Uterus (tissue), 4 donors: ENCODE results near the gene LCE3B. TPM values are rescaled to one million over a fixed set of nuclear protein-coding genes. Genes with fewer than 3 reads are reported as not detected.
"Not testable (repeated sequence)": the region's sequence is repeated elsewhere in the genome, so short reads cannot be mapped to it uniquely, and the experiment has no call there.

Experiments
- DNase-seq, 2 donors: peaks; one replicate each; pipeline ENCODE4 v3.0.0-alpha.2; 2019 to 2020
- H3K27ac ChIP-seq, 2 donors: fragments of 200-600 bp; sonication (generic); 1 replicate in 1 of 2; 2 replicates in 1 of 2; pipeline ENCODE4 v1.5.1; 2016 to 2018
- H3K27me3 ChIP-seq, 2 donors: fragments of 200-600 bp; sonication (generic); one replicate each; pipeline ENCODE4 v1.5.1; 2018 to 2019; ENCODE audit warnings: control low read depth in 1 of 2
- H3K36me3 ChIP-seq, 2 donors: fragments of 200-600 bp; sonication (generic); one replicate each; pipeline ENCODE4 v1.5.1; 2019; ENCODE audit warnings: control low read depth in 1 of 2
- H3K4me1 ChIP-seq, 2 donors: fragments of 200-600 bp; sonication (generic); one replicate each; pipeline ENCODE4 v1.5.1; 2018 to 2019; ENCODE audit warnings: control low read depth in 1 of 2
- H3K4me3 ChIP-seq, 2 donors: fragments of 200-600 bp; sonication (generic); 1 replicate in 1 of 2; 2 replicates in 1 of 2; pipeline ENCODE4 v1.5.1; 2018 to 2019; ENCODE audit warnings: mild to moderate bottlenecking in 1 of 2
- H3K9me3 ChIP-seq, 2 donors: fragments of 200-600 bp; sonication (generic); one replicate each; pipeline ENCODE4 v1.5.1; 2019; ENCODE audit warnings: control low read depth in 1 of 2
- POLR2A ChIP-seq, 2 donors: fragments of 450-650 bp; IDR thresholded peaks; one replicate each; pipeline ENCODE4 v1.6.1; 2016; ENCODE audit warnings: antibody characterized with exemption in 2 of 2, mild to moderate bottlenecking in 1 of 2, moderate library complexity in 1 of 2
- intact Hi-C: fragments of 100-400 bp; cut with DNase I; formaldehyde crosslinking; loops from one replicate; pipeline ENCODE4 v1.15.1; 2023; ENCODE audit warnings: low total_unique reads
- total RNA-seq, 4 donors: library from RNA; depleted of rRNA in 3 of 4; stranded (reverse); fragments of >200 nt in 3 of 4; gene quantifications; one replicate each; pipeline versions ENCODE4 v1.1.0 to v1.2.4, GENCODE V29; 2014 to 2023
- TF ChIP-seq, protein P1 (sequence below), 4 experiments: fragments of 200-600 bp in 2 of 4; fragments of 450-650 bp in 2 of 4; sonication (generic) in 2 of 4; IDR thresholded peaks; one replicate each; pipeline ENCODE4 v1.5.1; 2016 to 2019; ENCODE audit warnings: antibody characterized with exemption in 4 of 4, mild to moderate bottlenecking in 2 of 4, moderate library complexity in 1 of 4
- donor health status: DM: yes; HTN: yes; CAD: no.

Gene LCE3B, protein sequence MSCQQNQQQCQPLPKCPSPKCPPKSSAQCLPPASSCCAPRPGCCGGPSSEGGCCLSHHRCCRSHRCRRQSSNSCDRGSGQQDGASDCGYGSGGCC
- not detected for total RNA-seq

DNA sequence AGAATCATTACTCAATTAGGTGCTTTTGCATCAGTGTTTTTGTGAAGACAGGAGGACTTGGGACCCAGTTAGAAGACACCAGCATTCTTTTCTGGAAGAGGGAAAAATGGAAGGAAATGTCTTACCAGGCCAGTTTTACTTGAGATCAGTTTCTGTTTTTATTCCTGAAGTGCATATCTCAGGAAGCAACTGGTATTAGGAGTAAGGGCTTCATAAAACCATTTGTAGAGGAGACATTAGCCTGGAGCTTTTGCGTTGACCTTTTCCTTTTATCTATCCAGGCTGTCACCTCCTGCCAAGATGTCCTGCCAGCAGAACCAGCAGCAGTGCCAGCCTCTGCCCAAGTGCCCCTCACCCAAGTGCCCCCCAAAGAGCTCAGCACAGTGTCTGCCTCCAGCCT is at the start of gene LCE3B:
LCE3B (plus strand) TSS at position 301 of the 400 bp plus-strand sequence; CDS start at position 301, 0 bp downstream.
- H3K4me3 ChIP-seq: no peak within 1 kb of the TSS
- no peaks in the 10 kb centered on the region for H3K9me3 ChIP-seq
- no peak within 1 kb of the TSS for H3K27ac ChIP-seq
- TF ChIP-seq POLR2A (IDR thresholded peaks at IDR 0.05): no peak
- TF ChIP-seq, protein P1, sequence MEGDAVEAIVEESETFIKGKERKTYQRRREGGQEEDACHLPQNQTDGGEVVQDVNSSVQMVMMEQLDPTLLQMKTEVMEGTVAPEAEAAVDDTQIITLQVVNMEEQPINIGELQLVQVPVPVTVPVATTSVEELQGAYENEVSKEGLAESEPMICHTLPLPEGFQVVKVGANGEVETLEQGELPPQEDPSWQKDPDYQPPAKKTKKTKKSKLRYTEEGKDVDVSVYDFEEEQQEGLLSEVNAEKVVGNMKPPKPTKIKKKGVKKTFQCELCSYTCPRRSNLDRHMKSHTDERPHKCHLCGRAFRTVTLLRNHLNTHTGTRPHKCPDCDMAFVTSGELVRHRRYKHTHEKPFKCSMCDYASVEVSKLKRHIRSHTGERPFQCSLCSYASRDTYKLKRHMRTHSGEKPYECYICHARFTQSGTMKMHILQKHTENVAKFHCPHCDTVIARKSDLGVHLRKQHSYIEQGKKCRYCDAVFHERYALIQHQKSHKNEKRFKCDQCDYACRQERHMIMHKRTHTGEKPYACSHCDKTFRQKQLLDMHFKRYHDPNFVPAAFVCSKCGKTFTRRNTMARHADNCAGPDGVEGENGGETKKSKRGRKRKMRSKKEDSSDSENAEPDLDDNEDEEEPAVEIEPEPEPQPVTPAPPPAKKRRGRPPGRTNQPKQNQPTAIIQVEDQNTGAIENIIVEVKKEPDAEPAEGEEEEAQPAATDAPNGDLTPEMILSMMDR (IDR thresholded peaks at IDR 0.05): no peak
- H3K36me3 ChIP-seq: no peaks in the 10 kb centered on the region
- no peak for DNase-seq
- H3K4me1 ChIP-seq: no peaks in the 10 kb centered on the region
- intact Hi-C loops: no loop called here
- H3K27me3 ChIP-seq: no peaks in the 10 kb centered on the region

DNA sequence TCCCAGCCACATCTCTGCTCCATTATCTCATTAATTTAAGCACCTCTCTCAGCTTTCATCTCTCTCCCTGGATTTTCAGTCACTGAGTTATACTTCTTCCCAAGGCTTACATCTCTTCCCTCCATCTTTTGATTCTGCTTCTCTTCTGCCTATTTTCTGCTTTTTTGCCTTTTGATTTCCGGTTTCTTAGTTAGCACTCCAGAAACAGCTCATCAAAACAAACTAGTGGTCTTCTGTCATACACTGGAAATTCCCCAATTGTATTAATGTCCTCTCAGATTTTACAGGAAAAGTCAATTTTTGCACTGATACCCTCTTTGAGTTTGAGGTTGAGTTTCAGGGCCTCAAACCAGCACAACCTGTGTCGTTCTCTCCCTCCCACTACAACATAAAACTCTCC is 48.5 kb upstream of the LCE3B start:
- H3K4me3 ChIP-seq: no peak overlapping the region
- no peaks in the 10 kb centered on the region for H3K36me3 ChIP-seq
- H3K27ac ChIP-seq: no peak overlapping the region
- H3K27me3 ChIP-seq: no peaks in the 10 kb centered on the region
- TF ChIP-seq, protein P1 (IDR thresholded peaks at IDR 0.05): no peak
- no peak for TF ChIP-seq POLR2A (IDR thresholded peaks at IDR 0.05)
- intact Hi-C loops: no loop called here
- no peak for DNase-seq
- H3K4me1 ChIP-seq: no peaks in the 10 kb centered on the region
- H3K9me3 ChIP-seq: no peaks in the 10 kb centered on the region

DNA sequence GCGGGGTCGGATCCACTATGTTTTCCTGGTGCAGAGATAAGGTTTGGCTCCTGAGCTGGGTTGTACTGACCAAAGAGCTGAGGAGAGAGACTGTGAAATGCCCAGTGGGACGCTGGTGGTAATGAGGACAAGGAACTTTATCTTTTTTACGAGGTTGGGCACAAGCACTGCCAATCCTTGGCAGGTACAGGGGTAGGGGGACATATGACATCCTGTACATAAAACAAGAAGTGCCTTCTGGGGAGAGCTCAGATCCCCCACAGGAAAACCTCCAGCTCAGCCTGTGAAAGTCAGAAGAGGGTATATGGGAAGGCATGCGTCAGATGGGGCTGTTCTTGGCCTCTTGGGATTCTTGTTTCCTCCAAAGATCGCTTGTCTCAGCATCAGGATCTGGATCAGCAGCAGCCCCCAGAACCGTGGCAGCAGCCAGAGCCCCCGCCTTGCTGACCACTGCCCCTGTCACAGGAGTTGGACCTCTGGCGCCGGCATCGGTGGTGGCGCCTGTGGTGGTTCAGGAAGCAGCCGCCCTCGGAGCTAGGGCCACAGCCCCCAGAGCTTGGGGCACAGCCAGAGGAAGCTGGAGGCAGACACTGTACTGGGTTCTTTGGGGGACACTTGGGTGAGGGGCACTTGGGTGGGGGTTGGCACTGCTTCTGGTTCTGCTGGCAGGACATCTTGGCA is 47.9 kb upstream of the LCE3B start:
- Histone ChIP-seq H3K4me1 (no peaks in the 10 kb centered on the region), H3K4me3 (no peak overlapping the region), H3K27me3 (no peaks in the 10 kb centered on the region), H3K9me3 (no peaks in the 10 kb centered on the region), H3K27ac (no peak overlapping the region), H3K36me3 (no peaks in the 10 kb centered on the region)
- no peak for DNase-seq
- intact Hi-C loops: no loop called here
- no peak for TF ChIP-seq POLR2A (IDR thresholded peaks at IDR 0.05)
- TF ChIP-seq, protein P1 (IDR thresholded peaks at IDR 0.05): no peak

DNA sequence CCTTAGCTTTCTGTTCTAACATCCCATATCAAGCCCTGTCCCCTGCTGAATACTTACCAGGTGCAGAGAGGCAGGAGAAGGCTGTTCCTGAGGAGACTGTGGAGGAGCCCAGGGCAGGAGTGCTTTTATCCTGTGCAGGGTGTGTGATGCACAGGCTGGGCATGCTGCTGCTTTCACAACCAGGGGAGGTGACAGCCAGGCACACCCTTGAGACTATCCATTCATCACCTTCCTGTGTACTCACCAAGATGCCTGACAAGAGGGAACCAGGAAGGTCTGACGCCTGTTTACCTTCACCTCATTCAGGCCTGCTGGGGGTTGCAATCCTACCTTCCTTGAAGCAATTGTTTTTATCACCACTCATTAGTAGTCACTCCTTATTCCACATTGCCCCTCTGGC is 46.9 kb upstream of the LCE3B start, which contains the start of gene LCE3E:
LCE3E (minus strand) TSS at position 100 of the 400 bp plus-strand sequence. CDS start 572 bp downstream, outside the sequence.
- Histone ChIP-seq H3K27me3 (no peaks in the 10 kb centered on the region), H3K4me1 (no peaks in the 10 kb centered on the region), H3K27ac (no peak within 1 kb of the TSS), H3K9me3 (no peaks in the 10 kb centered on the region), H3K4me3 (no peak within 1 kb of the TSS), H3K36me3 (no peaks in the 10 kb centered on the region)
- DNase-seq: no peak
- intact Hi-C loops: no loop called here
- TF ChIP-seq, protein P1 (IDR thresholded peaks at IDR 0.05): no peak
- TF ChIP-seq POLR2A (IDR thresholded peaks at IDR 0.05): no peak

DNA sequence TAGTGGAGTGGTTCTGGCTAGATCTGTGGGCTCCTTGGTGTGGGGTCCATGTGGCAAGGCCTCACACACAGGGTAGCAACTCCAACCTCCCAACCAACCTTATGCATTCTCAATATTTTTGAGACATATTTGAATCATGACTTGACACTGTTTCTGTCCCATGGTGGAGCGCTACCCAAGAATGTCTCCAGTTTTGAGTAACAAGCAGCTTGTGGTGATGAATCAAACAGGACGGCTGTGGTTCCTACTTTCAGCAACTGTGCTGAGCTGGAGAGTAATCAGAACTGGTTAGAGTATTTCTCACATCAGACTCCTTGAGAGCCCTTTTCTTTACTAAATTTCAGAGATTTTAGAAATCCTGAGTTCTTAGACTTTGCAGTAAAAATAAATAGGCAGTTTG is 36.4 kb upstream of the LCE3B start:
- Histone ChIP-seq H3K4me1 (no peaks in the 10 kb centered on the region), H3K4me3 (no peak overlapping the region), H3K36me3 (no peaks in the 10 kb centered on the region), H3K27ac (no peak overlapping the region), H3K27me3 (no peaks in the 10 kb centered on the region), H3K9me3 (no peaks in the 10 kb centered on the region)
- DNase-seq: no peak
- TF ChIP-seq, protein P1 (IDR thresholded peaks at IDR 0.05): no peak
- no peak for TF ChIP-seq POLR2A (IDR thresholded peaks at IDR 0.05)
- intact Hi-C loops: no loop called here

DNA sequence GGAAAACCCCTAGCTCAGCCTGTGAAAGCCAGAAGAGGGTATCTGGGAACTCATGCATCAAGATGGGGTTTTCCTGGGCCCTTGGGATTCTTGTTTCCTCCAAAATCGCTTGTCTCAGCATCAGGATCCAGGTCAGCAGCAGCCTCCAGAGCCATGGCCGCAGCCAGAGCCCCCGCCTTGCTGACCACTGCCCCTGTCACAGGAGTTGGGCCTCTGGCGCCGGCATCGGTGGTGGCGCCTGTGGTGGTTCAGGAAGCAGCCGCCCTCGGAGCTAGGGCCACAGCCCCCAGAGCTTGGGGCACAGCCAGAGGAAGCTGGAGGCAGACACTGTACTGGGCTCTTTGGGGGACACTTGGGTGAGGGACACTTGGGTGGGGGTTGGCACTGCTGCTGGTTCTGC is 34.1 kb upstream of the LCE3B start:
- H3K4me3 ChIP-seq, H3K9me3 ChIP-seq, DNase-seq, H3K36me3 ChIP-seq, H3K27ac ChIP-seq, H3K27me3 ChIP-seq, intact Hi-C loops, H3K4me1 ChIP-seq: not testable (repeated sequence)
